Head of caudate nucleus (tissue), 42 donors: ENCODE data around the gene NRN1.
"Not testable (repeated sequence)": the region's sequence is repeated elsewhere in the genome, so short reads cannot be mapped to it uniquely, and the experiment has no call there.

Source experiments
- DNase-seq, 42 donors: peaks; one replicate each; pipeline versions ENCODE4 v3.0.0 to v3.0.0-alpha.2; 2020 to 2021; ENCODE audit warnings: mixed read lengths in 7 of 42
- intact Hi-C: fragments of 100-400 bp; cut with DNase I; formaldehyde crosslinking; loops from one replicate; pipeline ENCODE4 v1.15.0; 2022

NRN1 gene, protein sequence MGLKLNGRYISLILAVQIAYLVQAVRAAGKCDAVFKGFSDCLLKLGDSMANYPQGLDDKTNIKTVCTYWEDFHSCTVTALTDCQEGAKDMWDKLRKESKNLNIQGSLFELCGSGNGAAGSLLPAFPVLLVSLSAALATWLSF

DNA sequence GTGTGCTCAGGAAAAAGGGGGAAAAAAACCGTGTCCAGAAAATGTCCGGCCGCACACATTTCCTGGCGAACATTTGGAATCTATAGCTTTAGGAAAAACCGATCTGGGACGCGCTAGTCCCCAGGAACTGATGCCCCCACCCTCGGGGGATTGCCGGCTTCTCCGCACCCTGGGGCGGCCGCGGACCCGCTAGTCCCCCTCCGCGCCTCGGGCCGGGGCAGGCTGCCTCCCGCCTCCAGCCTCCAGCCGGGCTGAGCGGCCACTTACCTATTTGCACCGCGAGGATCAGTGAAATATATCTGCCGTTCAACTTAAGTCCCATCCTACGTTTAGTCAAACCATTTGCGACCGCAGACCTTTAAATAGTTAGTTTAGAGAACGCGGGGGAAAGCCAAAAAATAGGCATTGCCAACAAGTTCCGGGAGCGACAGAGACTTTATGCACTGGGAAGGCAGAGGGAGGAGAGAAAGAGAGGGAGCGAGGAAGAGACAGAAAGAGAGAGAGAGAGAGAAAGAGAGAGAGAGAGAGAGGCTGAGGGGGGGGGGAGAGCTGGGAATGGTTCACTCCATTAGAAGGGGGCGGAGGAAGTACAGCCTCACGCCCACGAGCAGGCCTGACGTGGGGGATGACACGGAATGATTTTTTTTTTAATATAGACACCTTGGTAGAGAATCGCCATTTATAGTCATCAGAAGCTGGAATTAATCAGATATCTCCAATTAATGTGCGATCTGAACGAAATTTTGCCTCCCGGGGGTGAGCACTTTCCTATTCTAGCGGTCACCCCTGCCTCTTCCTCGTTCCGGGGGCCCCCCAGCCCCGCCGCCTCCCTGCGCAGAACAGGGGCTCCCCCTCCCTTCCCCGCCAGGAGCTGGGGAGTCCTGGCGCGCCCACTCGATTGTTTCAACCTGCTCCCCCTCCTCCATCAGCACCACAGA, at the start of gene NRN1:
Gene NRN1 (minus strand): TSS at position 498 of the 938 bp plus-strand sequence. CDS start 176 bp downstream, at position 322.
- intact Hi-C loops: no loop called here
- DNase-seq: peak in 1 of 42 donors; percentile 32

DNA sequence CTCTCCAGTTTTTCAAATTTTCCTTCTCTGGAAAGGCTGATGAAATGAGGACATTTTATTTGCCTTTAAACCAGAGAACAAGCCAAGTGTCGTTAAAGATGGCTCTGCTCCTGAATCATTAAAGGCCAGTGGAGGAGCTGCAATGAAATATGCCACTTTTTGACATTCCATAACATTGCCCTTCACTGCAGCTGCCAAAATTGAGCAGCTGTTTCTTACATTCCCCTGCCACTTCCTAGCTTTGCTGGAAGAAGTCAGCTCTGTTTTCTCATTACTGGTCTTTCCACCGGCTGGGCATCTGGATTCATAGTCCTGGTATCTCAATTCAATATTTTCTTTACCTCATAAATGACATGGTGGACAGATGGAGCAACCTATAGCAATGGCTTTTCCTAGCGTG, 45.5 kb upstream of the NRN1 start:
- DNase-seq: no peak
- intact Hi-C loops: loop anchor here (10.0 kb wide), 1 partner anchor 493 kb away; no protein-coding TSS in a partner anchor

GRCh38 chr6:6046716-6047115, 40.0 kb upstream of the NRN1 start:
- no peak for DNase-seq
- intact Hi-C loops: no loop called here

DNA sequence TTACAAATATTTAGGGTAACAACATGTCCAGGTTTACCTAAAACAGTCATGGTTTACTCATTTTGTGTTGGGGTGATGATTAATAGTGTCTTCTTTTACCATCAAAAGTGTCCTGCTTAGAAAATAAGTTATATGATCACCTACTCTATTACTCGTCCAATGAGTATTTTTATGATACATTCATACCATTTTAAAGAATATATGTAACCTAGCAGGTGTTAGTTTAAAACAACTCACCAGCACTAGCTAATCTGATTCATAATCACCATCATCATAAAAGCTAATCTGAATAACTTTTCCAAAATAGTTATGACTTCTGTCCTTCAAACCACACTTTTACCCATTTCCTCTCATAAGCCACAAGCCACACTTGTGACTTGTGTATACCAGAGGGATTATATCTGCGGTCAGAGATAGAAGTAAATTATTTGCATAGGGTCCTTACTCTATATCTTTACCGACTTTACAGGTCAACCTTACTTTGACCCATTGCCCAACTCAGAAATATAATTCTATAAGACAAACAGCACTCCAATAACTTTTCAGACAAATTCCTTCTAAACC, 33.3 kb upstream of the NRN1 start:
- intact Hi-C loops: no loop called here
- no peak for DNase-seq

GRCh38 chr6:6037179-6037578, 30.5 kb upstream of the NRN1 start:
- intact Hi-C loops: no loop called here
- DNase-seq: no peak

- DNase-seq: no peak
- intact Hi-C loops: no loop called here
These were observed 27.1 kb upstream of the NRN1 start for GRCh38 chr6:6033858-6034257.

- DNase-seq: no peak
- intact Hi-C loops: no loop called here
These were observed 19.9 kb upstream of the NRN1 start for GRCh38 chr6:6026513-6027205.

- intact Hi-C loops: no loop called here
- no peak for DNase-seq
These were observed 19.0 kb upstream of the NRN1 start for GRCh38 chr6:6025736-6026135.

DNA sequence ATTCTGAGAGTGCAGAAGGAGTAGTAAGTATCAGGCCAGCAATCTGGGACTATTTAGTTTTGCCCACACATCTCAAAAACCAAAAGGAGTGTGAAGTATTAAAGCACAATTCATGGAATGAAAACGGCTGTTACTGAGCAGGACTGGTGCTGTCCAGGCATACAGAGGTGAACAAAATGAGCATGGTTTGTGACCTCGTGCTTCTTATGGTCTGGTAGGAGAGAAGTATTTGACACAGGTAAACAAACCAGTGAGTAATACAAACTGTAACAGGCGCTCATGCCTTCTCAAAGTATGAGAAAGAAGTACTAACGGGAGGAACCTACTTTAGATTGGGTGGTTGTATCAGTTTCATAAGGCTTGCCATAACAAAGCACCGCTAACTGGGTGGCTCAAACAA, 17.5 kb upstream of the NRN1 start:
- DNase-seq: no peak
- intact Hi-C loops: no loop called here

DNA sequence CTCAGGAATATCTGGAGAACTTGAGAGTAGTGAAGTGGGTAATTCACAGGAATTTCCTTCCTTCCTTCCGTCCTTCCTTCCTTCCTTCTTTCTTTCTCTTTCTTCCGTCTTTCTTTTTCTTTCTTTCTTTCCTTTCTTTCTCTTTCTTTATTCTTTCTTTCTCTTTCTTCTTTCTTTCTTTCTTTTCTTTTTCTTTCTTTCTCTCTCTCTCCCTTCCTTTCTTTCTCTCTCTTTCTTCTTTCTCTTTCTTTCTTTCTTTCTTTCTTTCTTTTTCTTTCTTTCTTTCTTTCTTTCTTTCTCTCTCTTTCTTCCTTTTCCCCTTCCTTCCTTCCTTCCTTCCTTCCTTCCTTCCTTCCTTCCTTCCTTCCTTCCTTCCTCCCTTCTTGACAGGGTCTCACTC, 16.1 kb upstream of the NRN1 start:
- intact Hi-C loops: not testable (repeated sequence)

GRCh38 chr6:6008648-6009421, 2.1 kb upstream of the NRN1 start:
- DNase-seq: peak in 11 of 42 donors; percentile 17 to 74 (median 37)
- intact Hi-C loops: no loop called here

More for the DNA sequence above, 16.1 kb upstream of the NRN1 start:
- not testable (repeated sequence) for DNase-seq

DNA sequence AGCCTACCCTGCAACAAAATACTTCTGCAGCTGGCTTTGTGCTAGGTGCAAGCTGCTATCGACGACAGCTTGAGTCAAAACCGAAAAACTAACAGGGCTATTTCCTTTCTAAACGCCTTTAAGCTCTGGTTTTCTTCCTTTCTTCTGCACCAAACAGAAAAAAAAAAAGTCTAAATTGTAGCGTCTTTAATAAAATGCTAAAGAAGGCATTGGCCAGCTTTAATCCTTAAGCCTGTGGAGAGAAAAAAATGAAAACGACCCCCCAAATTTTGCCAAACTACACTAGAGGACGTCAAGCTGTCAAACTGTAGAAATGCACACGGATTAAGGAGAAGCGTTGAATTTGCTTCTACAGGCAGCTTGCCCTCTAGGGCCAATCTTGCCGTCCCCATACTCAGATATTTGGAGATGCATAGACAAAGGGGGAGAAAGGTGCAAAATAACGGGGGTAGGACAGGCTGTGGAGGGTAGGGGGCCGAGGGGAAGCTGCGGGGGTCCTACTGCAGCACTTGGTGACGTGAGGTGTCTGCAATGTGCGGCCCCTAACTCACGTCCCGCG, 1.4 kb upstream of the NRN1 start:
- DNase-seq: no peak
- intact Hi-C loops: no loop called here

- intact Hi-C loops: no loop called here
- peak in 2 of 42 donors; percentile 29 to 48 for DNase-seq
These were observed 802 bp upstream of the NRN1 start for GRCh38 chr6:6007366-6008088.

- intact Hi-C loops: no loop called here
- no peak for DNase-seq
These were observed 708 bp downstream of the NRN1 start for GRCh38 chr6:6006006-6006427.

DNA sequence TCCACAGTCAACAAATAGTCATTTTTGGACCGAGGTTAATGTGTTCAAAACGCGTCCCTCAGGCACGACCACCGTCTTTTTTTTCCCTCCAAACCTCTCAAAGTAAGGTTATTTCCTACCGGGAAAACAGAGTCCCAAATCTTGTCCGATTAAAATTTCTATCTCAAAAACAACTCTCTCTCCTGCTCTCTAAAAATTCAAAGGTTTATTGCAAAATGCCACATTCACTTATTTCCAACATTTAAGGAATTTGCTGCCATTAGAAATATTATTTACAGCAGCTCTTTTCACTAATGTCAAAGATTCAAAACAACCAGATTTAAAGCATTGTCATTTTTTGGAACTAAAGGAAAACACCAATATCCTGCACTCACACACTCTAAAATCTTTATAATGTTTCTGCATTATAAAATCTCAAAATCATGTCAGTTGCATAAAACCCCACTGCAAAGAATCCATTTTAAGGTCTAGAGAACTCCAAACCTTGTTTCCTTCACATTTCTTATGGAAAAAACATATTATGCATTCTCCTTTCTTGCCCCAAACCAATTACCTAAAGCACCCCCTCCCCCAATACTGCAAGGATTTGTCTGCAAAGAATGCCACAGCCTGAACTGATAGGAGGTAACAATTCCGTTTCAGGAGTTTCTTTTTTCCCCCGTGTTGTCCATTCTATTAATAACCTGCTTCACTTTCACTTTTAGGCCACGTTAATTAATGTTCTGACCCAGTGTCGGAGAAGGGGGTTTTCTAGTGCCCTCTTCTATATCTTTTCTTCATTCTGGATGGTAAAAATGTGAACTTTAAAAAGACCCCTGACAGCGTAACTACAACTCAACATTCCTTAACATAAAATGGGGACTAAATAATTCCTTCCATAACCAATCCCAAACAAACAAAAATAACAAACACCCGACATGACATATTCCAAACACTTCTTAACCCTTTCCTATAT, 1.4 kb downstream of the NRN1 start:
- intact Hi-C loops: no loop called here
- no peak for DNase-seq

DNA sequence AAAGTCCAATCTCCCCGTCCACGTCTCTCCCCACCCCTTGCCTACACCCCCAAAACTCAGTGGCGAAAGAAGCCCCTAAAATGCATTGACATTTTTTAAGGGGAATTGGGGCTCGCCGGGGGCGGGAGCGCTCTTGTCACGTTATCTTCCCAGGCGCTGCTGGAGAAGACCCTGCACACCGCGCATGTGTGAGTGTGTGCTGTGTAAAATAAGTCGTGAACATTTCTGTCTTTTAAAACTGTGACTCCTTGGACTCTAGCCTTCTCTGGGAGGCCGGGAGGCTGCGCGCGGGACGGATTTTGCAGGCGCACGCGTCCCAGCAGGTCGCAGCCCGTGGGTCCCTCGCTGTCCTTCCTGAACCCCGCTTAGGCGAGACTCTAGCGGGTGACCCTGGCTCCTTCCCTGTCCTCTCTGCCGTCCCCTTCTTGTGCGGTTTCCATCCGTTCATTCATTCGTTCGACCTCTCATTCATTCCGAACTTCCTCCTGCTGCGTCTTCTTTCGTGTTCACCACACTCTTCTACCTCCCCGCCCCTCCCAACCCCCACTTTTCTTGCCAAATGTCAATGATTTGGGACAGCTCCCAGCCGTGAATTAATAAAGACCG, 2.2 kb downstream of the NRN1 start:
- no peak for DNase-seq
- intact Hi-C loops: no loop called here
